ENCODE results near the gene MARCHF6.
"Not testable (repeated sequence)": the region's sequence is repeated elsewhere in the genome, so short reads cannot be mapped to it uniquely, and the experiment has no call there.

MARCHF6 gene

DNA sequence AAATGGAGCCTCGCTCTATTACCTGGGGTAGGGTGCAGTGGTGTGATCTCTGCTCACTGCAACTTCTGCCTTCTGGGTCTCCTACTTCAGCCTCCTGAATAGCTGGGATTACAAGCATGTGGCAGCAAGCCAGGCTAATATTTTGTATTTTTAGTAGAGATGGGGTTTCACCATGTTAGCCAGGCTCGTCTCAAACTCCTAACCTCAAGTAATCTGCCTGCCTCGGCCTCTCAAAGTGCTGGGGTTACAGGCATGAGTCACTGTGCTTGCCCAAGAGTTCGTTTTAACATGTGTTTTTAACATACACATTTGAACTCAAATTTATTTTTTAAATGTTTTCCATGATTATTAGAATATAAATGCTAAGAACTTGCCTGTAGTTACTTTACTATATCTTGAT lies 34.2 kb downstream of the MARCHF6 start:
- DNase-seq, result peak; percentile 14

DNA sequence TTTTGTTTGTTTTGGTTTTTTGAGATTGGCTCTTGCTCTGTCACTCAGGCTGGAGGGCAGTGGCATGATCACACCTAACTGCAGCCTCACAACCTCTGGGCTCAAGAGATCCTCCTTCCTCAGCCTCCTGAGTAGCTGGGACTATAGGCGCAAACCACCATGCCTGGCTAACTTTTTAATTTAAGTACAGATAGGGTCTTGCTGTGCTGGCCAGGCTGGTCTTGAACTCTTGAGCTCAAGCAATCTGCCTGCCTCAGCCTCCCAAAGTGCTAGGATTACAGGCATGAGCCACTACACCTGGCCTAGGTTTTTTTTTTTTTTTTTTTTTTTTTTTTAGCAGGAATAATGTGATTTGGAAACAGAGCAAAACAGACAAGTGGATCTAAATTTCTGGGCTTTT lies 37.6 kb downstream of the MARCHF6 start:
- DNase-seq, result no peak

DNA sequence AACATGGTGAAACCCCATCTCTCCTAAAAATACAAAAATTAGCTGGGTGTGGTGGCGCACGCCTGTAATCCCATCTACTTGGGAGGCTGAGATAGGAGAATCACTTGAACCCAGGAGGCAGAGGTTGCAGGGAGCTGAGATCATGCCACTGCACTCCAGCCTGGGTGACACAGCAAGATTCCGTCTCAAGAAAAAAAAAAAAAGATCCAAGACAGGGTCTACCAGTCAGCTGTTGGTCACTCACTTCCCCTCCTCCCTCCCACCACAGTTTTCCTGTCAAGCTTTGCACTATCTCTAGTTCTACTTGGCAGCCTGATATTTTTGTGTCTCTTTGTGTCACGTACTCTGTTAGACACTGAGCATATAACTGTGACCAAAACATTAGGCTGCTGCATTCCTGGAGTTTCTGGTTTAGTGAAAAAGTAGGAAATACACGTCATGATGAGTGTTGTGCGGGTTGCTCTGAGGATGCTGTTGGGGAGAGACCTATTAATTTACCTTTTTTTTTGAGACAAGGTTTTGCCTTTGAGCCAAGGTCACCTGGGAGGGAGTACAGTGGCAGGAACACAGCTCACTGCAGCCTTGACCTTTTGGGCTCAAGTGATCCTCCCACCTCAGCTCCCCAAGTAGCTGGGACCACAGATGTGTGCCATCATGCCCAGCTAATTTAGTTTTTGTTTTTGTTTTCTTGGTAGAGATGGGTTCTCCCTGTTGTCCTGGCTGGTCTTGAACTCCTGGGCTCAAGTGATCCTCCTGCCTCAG lies 39.3 kb downstream of the MARCHF6 start:
- not testable (repeated sequence) for DNase-seq

GRCh38 chr5:10393491-10393890 lies 40.0 kb downstream of the MARCHF6 start:
- DNase-seq, result no peak

GRCh38 chr5:10396552-10396951 lies 43.1 kb downstream of the MARCHF6 start:
- DNase-seq, result no peak

GRCh38 chr5:10399839-10400238 lies 46.3 kb downstream of the MARCHF6 start:
- DNase-seq, result no peak

DNA sequence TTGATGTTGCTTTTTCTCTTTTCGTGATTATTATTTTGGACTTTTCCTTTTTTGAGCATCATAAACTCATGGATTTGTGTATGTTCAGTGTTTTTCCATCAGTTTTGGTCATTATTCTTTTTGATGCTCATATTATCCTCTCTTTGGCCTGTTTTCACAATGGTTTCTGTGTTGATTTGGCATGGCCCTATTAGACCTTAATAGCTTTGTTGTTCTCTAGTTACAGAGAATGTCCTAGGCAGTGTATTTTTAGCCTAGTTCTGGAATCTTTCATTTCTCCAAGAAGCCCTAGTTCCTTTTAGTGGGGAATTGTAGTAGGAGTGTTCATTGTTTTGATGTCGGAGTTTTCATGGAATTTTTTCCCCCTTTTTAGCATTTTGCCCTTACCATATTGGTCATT lies 46.9 kb downstream of the MARCHF6 start:
- DNase-seq, result no peak

DNA sequence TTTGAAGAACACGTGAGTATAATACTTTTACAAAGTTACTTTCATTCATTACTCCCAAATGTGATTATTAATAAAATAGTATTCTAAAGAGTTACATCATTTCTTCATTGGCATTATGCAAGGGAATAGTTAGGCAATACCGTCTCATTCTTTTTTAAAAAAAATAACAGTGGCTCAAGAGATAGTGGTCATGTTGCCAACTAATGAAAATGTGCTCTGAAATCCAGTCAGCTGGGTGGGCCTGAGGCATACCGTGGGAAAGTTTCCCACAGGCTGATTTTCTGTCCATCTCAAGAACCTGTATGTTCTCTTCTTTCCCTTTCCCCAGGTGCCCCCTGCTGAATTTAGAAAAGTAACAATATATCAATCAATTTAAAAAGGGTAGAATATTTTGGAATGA lies 47.3 kb downstream of the MARCHF6 start:
- DNase-seq, result no peak

DNA sequence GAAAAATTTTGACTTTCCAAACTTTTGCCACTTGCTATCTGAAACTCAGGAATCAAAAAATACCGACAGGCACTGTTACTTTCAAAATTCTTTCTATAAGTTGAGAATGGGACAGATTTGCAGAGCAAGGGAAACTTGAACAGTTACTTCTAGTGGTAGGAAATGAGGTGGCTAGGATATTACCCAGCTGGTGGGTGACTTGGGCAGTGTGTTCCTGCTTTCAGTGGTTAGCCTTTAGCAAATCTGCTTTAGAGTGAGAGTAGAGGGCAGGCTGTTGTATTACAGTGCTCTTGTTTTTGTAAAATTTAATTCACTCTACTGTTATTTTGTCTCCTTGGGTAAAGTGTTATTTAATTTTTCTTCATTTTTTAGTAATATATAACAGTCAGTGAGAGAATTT lies 48.0 kb downstream of the MARCHF6 start:
- DNase-seq, result no peak
